GM21423 (cell line): Measurements from ENCODE around the gene CALML6.
A peak's percentile ranks its signal among the peaks of the same experiment; 100 is the strongest.

ENCODE experiments used
- ATAC-seq: cut with Tn5 transposase; IDR thresholded peaks from one replicate; pipeline ENCODE4 v1.9.1; 2021; ENCODE audit warnings: mild to moderate bottlenecking, moderate library complexity; ENCODE audit not compliant: unreplicated experiment

Gene CALML6

DNA sequence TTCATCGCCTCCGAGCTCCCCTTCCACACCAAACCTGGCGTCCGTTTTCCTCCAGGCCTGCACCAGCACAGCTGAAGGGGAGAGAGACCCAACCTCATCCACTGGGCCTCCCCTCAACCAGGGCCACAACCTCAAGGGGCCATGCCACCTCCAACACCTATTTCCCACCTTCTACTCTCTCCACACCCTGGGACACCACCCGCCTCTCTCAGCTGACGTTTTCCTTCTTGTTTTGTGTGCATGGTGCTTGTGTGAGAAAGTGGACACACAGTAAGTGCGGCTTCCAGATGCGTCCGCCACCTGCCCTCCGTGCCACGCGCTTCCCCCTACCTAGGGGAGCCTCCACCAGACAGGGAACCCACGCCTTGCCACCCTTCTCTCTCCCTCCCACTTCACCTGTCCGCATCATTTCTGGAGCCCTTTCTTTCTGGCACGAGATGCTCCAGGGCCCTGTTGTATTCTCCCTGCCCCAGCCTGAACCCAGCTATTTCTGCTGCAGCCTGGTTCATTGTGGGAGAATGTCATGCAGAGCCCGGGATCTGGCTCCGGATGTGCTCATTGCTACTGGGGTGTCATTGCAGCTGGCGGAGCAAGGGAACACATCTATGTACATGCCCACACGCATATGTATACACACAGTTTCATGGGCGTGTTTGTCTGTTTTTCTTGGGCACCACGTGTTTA, 22.8 kb upstream of the CALML6 start:
- ATAC-seq, result no peak

DNA sequence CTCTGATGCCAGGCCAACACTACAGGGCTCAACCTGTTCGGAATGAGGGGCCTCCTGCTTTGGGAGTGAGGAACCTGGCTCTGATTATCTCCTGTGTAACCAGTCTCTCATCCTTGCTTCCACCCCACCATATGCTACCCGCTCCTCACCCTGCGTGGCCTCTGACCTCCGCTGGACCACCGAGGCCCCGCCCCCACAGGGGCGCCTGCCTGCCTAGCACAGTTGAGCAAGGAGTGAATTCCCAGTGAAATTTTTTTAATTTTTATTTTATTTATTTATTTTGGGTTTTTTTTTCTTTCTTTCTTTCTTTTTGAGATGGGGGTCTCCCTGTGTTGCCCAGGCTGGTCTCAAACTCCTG, 22.3 kb upstream of the CALML6 start:
- ATAC-seq, result no peak

DNA sequence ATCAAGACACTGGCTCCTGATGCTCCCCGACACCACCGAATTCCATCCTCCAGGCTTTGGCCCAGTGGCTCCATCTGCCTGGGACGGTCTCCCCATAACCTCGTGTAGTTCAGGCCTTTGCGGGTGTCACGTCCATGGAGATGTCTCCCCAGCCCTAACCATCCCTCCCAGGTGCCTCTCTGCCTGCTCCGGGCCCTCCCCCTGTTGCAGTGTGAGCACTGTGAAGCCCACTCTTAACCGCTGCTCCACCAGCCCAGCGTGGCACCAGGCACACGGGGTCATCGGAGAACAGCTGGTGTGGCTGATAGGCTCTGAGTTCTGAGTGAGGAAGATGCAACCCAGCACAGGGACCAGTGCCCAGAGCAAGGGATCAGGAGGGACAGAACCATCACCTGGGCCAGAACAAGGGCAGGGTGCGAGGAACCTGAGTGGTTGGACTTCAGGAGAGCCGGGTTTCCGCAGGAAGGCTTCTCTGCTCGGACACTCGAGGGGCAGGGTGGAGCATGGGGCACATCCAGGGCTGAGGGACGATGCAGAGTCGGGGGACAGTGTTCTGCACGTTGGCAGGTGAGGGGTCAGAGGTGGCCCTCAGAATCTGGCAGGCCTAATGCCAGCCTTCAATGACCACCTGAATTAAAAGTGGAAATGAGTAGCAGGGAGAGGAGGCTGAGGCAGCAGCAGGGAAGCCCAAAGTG, 21.6 kb upstream of the CALML6 start:
- no peak for ATAC-seq

DNA sequence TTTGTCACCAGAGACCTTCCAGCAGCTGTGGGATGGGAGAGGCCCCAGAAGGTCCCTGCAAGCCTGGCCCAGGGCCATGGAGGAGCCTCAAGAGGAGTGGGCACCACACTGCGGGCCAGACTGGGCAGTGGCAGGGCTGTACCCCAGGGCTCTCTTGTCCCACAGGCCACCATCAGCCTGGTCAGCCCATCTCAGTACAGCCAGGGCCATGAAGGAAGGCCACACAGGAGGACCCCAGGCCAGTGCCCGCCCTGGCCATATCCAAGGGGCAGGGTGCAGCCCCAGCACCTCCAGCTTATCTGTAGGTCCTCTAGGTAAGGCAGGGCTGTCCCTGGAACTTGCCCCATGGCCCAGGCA, 21.1 kb upstream of the CALML6 start:
- ATAC-seq, result no peak

DNA sequence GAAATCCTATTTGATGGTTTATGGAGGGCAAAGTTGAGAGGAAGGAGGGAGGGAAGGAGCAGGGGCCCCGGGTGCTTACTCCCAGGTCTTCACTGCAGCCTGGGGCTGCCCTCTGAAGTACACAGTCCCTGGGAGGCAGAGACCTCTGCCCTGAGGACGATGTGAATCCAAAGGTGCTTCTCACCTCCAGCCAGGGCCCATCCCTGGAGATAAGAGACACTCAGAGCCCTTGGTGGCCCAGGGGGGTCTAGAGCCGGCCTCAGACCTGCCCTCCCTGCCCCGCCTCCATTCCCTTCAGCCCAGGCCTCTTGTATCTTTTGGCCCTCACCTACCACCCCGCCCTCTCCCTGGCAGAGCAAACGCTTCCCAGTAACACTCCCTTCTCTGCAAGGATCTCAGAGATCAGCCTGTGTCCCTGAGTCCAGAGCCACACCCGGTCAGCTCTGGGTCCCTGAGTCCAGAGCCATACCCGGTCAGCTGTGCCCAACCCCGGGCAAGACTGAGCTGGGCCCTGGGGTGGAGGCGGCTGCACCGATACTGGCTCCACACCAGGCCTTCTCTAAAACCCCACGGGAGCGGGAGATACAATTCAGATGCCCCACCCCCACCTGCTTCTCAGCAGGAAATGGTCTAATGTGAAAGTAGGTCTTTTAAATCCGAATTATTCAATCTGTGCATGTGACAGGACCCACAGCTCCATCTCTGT, 20.6 kb upstream of the CALML6 start:
- no peak for ATAC-seq

DNA sequence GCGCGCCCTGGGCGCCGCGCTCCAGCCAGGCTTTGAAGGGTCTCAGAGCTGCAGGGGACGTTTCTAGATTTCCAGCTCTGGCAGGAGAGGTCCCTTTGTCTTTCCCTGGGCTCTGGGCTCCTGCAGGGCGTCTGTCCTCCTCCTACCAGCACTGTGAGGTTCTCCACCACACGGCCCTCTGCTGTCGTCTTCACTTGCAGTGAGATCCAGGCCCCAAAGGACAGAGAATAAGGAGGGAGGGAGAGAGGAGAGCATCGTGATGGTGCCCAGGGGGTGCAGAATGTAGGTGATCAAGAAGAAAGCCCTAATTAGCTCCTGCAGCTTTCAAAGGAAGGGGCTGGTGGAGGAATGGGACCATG, 20.0 kb upstream of the CALML6 start:
- ATAC-seq, result no peak

DNA sequence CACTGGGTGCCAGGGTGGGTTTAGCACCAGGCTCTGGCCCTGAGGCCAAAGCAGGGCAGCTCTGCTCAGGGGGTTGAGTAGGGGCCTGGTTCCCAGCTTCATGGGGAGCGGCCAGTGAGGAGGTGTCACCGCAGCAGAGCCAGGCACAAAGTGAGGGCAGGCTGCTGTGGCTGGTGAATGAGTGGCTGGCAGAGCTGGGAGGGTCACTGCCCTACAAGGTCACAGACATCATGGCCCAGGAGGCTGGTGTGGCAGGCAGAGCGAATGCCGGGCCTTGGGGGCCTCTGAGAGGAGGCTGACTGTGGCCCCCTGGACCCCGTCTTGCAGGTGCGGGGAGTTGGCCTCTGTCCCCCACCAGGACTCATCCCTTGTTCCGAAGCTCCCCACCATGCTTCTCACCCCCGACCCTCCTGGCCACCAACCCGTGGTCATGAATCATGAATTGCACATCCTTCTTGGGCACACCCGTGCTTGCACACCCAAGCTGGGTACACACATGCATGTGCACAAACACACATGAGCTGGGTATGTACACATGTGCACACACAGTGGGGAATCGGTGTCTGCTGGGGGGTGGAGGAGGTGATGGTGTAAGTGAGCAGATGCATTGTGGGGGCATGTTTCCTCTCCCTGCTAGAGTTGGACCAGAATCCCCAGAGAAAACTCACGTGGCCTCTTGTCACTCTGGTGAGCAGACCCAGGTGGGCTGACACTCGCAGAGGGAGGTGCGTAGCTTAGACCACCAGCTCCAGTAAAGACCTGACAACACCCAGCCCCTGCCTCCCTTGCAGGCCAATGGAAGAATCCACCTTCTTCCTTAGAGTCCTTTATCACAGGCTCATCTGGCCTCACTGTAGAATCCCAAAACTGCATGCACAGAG, 19.4 kb upstream of the CALML6 start:
- no peak for ATAC-seq

DNA sequence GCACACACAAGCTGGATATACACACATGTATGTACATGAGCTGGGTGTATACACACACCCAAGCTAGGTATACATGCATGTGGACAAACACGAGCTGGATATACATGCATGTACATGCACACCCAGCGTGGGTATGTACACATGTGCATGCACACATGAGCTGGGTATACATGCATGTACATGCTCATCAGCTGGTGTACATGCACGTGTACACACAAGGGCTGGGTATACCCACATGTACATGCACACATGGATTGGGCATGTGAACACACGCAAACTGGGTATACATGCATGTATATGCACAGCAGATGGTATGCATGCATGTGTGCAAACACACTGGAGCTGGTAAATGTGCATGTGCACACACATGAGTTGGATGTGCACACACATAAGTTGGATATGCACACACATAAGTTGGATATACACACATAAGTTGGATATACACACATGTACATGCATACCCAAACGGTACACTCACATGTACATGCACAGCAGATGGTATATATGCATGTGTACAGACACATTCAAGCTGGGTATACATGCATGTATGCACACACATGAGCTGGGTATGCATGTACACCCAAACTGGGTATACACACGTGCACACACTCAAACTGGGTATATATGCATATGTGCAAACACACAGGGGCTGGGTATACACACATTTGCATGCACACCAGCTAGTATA, 16.7 kb upstream of the CALML6 start:
- no peak for ATAC-seq

DNA sequence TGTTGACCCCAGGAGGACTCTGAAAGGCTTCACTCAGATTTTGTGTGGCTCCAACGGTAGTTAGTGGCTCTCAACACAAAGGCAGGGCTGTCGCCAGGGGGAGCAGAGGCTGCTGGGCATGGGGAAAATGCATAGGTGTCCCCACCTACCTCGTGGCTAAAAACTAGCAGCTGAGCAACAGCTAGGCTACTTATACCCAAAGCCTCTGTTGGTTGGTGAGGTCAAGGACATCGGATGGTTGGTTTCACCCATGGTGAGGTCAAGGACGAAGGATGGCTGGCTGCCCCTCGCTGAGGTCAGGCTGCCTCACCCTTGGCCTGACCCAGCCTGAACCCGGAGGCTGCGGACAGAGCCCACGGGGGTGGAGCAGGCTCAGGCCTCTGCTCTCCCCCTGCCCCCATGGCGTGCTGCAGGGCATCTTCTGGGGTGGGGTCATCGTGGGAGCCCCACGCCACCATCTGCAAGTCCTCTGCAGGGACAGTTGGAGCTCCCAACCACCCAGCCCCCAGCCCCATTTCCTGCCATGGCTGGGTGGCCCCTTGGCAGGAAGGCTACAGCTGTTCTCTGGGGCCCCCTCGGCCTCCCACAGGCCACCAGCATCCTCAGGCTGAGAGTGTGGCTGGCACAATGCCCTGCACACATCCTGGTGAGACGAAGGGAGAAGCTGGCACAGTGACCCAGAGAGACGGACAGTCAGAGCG, 15.6 kb upstream of the CALML6 start:
- no peak for ATAC-seq

DNA sequence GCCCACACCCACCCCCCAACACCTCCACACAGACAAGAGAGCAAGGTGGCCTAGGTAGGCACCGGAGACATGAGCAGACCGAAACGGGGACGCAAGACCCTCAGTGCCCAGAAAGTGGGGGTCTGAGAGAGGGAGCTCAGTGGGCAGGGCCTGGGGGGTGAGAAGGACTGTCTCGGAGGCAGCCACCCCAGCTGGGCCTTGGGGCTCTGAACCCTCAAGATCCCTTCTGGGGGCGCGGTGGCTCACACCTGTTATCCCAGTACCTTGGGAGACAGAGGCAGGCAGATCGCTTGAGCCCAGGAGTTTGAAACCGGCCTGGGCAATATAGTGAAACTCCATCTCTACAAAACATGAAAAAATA, 15.1 kb upstream of the CALML6 start:
- no peak for ATAC-seq

DNA sequence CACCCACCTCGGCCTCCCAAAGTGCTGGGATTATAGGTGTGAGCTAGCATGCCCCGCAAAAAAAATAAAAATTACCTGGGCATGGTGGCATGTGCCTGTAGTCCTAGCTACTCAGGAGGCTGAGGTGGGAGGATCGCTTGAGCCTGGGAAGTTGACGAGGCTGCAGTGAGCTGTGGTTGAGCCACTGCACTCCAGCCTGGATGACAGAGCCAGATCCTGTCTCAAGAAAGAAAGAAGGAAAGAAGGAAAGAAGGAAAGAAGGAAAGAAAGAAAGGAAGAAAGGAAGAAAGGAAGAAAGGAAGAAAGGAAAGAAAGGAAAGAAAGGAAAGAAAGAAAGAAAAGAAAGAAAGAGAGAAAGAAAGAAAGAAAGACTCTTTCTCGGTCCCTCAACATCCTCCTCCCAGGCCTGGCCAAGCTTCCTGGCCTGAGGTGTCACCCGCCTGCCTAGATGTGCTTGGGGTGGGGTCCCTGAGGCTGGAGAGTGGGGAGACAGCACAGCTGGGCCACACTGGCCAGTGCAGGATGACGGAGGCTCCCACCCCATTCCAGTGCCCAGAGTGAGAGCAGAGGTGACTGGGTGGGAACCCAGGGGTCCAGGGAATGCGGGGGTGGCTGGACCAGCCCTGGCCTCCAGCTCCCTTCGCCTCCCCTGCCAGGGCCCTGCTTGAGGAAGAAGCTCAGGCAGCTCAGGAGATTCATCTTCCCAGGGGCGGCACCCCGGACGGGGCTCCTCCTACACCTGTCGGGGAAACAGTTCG, 14.0 kb upstream of the CALML6 start:
- ATAC-seq, result no peak

DNA sequence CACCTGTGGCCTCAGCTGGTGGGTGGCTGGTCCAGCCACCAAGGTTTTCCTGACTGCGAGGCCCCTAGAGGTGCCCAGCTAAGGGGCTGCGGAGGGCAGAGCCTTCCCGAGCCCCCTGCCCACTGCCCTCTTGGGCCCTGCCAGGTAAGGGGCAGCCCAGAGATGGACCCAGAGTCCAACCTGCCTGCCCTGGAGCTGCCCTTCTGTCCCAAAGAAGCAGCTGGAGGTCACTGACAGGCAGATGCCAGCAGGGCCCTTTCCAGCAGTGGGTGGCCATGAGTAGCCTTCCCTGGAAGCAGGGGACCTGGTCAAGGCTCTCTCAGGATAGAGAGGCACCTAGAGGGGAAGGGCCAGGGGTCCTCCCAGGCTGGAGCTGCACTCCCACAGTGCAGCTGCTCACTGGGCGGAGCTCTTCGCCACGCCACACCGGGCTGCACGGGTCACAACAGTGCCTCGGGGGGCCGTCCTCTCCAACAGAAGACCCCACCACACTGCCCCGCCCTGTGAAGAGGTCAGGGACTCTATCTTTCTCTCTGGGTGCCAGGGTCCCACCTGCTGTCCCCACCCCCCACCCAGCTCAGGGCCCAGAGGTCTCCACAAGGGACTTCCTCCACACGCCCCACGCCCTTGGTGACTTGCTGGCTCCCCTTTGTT, 13.3 kb upstream of the CALML6 start:
- ATAC-seq, result no peak

DNA sequence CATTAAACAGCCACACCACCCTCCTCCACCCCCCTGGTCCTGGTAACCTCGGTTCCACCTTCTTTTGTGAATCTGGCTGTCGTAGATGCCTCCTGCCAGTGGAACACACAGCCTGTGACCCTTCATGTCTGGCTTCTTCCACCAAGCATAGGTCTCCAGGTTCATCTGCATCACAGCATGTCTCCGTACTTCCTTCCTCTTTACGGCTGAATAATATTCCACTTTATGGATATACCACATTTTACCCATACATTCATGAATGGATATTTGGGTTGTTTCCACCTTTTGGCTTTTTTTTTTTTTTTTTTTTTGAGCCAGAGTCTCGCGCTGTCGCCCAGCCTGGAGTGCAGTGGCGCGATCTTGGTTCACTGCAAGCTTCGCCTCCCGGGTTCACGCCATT, 11.8 kb upstream of the CALML6 start:
- no peak for ATAC-seq

DNA sequence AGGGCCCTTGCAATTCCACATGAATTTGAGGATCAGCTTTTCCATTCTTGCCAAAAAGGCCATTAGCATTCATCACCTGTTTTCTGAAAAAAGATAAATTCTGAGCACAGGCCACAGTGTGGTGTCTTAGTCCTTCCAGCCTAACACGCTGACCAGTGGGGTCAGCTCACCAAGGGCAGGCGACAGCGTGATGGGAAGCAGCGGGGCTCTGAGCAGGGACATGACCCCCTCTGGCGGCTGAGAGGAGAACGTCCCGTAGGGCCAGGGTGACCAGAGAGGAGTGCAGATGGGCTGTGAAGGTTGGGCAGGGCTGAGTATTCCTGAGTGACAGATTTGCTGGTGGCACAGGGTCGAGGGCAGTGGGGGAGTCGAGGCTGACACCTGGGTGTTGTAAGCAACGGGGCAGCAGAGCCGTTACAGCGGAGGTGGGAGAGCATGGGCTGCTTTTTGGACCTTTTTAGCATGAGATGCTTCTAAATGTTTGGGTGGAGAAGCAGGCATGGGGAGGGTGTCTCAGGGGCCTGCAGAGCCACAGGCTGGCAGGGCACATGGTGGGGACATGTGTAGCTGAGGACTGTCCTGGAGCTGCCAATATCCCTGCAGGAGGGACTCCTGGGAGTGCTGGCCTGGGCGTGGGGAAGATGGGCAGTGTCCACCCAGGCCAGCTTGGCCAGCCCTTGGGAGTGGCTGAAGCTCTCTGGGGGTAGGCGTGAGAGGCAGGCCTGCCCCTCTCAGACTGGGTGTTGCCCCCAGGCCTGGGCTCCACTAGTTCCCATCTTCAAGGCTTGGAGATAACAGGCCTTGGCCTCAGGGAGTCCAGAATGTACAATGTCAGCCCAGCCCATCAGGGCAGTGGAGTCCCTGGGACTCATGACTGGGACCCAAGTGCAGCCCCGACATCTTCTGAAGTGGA, 8.6 kb upstream of the CALML6 start:
- ATAC-seq, result no peak

DNA sequence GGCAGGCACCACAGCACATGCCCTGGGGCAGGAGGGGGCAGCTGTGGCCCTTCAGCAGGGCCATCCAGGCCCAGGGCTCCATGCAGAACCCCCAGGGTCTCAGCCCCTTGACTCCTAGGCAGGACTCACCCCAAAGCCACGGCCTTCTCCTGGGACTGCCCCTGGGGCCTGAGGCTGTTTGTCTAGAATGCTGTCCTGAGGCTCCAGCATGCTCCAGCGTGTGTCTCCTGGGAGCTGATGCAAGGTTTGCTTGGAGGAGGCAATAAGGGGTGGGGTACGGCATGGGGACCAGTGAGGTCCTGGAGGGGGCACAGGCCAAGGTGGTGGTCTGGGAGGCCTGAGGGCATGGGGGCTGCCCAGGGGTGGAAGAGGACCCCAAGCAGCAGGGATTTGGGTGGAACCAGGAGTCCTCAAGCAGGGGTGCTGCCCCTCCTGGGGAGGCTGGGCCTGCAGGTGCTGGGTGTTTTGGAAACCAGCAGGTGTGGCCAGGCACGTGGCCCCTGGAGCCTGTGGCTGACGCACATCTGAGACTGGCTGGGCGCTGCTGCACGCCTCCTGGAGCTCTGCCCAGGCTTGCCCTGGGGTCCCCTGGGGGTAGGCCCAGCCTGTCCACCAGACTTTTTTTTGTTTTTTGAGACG, 7.8 kb upstream of the CALML6 start:
- ATAC-seq, result peak; percentile 38

DNA sequence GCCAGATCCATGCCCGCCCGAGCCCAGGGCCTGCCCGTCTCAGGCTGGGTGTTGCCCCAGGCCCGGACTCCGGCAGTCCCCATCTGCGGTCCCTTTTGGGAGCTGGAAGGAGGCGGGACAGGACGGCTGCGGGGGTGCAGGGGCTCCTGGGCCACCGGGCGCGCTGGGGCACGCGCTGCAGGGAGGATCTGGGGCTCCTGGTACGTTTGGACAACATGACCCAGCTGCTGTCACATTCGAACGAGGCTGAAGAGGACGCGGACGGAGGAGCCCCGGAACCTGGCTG, 6.6 kb upstream of the CALML6 start:
- ATAC-seq, result no peak

DNA sequence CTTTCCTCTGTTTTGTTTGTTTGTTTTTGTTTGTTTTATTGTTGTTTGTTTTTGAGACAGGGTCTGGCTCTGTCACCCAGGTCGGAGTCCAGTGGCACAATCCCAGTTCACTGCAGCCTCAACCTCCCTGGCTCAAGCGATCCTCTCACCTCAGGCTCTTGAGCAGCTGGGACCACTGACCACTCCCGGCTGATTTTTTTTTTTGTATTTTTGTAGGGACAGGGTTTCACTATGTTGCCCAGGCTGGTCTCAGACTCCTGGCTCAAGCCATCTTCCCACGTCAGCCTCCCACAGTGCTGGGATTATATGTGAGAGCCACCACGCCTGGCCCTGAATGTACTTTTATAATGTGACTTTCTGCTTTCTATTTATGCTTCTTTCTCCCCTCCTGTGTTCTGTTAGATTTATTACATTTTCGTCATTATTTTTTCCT, 5.0 kb upstream of the CALML6 start:
- no peak for ATAC-seq
